ENCODE data around the gene ZNF735.
"Not testable (repeated sequence)": the region's sequence is repeated elsewhere in the genome, so short reads cannot be mapped to it uniquely, and the experiment has no call there.

Gene ZNF735

DNA sequence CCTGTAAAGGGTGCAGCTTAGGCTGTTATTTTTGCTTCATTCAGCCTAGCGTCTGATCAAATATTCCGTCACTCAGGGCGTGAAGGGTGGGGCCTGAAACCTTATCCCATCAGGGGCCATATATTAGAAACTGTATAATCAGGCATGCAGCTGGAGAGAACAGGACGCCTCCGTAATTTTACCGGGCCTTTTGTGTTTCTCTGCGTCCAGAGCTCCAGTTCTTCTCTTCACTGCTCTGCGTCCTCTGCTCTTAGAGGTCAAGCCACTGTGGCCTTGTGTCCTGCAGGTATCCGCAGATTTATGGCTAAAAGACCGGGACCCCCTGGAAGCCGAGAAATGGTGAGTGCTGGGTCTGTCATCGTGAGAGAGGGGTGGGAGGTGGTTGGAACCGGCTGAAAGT, at the start of gene ZNF735:
TSS of gene ZNF735 (plus strand) at position 301 of the 400 bp plus-strand sequence. CDS start at position 301, 0 bp downstream.
- no peak for DNase-seq (ENCODE audit: low read depth, low spot score)

DNA sequence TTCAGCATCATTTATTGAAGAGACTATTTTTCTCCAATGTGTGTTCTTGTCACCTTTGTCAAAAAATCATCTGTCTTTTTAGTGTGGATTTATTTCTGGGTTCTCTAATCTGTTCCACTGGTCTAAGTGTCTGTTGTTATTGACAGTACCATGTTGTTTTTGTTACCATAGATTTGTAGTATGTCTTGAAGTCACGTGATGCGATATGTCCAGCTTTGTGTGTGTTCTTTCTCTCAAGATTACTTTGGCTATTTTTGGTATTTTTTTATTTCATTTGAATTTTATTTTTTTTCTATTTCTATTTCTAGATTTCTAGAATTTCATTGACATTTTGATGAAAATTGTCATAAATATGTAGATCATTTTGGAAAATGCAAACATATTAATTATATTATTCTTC, 36.0 kb upstream of the ZNF735 start:
- not testable (repeated sequence) for DNase-seq (ENCODE audit: low read depth, low spot score)

DNA sequence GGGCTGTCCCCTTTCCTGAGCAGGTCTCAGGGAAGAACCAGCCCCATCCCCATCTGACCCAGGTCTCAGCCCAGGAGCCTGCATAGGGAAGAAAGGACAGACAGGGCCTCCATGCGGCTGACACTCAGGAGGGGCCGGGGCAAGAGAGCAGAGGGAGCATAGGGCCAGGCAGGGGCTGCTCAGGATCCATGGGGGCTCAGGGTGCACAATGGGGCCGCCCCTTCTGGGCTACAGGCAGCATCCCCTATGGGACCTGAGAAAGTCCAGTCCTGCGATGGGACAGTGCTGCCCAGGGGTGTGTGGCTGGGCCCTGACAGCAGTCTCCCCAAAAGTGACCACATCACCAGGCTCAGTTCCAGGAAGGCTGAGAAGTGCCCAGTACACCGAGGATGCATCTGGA, 32.7 kb upstream of the ZNF735 start:
- no peak for DNase-seq (ENCODE audit: low read depth, low spot score)

DNA sequence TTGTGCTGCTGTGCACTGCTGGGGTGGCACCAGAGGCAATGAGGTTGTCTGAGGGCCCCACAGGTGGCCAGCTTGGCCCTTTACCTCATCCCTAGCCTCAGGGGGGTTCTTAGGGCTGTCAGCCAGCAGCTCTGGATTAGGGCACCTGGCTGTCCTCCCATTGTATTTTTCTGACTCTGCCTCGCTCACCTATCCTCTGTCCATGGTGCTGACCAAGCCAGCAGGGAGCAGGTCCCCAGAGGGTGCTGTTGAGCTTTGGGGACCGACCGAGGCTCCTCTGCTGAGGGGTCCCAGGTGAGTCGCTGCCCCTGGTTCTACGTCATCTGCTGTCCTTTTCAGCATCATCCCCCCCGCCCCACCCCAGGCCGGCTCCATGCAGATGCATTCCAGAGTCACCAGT, 32.1 kb upstream of the ZNF735 start:
- DNase-seq (ENCODE audit: low read depth, low spot score): no peak

DNA sequence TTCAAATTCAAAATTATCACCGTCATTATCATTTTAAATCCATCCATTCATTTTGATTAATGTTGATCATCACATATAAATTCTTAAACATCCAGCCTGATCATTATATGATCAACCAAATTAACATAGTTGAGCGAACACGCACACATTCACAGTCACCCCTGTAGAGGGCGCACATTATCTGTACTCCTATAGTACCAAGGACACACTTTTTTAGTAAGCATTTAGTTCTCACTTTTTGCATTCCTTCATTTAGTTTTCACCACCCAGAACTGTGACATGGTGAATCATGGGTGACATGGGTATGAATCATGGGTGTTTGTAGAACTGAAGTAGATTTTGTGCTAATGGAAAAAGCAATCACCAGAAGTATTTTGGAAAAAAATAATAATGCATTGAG, 26.0 kb upstream of the ZNF735 start:
- DNase-seq (ENCODE audit: low read depth, low spot score): no peak

DNA sequence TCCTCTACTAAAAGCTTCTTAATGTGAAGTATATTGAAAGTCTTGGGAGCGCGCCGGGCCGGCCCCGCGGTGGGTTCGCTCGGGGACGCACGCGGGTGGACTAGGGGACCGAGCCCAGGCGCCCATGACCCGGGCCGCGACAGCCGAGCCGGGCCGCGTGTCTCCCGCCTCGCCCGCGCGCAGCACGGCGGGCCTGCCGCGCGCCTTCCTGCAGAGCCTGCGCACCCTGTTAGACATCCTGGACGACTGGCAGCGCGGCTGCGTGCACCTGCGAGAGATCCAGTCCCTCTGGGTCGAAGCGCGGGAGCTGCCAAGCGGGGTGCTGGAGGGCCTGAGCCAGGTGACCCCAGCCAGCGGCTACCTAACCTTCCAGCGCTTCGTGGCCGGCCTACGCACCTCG, 25.4 kb upstream of the ZNF735 start:
- DNase-seq (ENCODE audit: low read depth, low spot score): no peak

DNA sequence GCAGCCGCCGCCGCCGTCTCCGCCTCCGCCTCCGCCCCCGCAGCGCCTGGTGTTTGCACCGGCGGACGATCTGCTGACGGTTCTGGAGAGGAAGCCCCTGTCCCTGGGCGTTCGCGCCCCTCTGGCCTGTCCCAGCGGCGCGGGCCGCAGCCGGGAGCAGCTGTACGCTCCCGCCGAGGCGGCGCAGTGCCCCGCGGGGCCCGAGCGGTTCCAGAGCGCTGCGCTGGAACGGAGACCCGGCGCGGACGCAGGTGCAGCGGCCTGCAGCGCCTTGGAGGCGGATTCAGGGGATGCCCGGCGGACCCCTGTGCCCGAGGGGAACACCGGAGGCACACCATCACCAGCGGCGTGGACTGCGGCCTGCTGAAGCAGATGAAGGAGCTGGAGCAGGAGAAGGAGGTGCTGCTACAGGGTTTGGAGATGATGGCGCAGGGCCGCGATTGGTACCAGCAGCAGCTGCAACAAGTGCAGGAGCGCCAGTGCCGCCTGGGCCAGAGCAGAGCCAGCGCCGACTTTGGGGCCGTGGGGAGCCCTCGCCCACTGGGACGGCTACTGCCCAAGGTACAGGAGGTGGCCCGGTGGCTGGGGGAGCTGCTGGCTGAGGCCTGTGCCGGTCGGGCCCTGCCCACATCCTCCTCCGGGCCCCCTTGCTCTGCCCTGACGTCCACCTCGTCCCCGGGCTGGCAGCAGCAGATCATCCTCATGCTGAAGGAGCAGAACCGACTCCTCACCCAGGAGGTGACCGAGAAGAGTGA, 24.8 kb upstream of the ZNF735 start:
- DNase-seq (ENCODE audit: low read depth, low spot score): no peak

DNA sequence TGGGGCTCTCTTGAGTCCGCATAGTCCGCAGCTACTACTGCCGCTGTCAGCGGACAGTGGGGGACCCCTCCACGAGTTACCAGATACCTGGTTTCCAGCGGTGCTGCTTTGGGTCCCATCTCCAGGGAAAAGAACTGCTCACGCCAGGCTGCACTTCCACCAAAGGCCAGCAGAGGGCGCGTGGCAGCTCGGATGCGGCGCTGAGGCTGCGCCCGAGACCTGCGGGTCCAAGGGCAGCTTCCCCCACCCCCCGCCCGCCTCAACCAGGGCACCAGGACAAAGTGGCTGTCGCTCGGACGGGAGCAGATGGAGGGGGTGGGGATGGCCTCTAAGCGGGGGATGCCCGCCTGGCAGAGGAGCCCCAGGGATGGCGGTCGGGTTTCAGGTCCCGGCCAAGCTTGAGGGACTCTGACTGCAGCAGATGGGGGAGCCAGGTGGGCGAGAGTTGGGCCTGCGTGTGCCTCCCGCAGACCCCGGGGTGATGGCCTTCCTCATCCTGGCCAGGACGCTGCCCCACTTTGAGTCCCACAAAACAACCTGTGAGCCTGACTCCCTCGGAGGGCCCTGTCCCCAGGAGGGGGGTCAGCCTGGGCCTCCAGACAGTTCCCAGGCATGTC, 23.8 kb upstream of the ZNF735 start:
- DNase-seq (ENCODE audit: low read depth, low spot score): no peak

DNA sequence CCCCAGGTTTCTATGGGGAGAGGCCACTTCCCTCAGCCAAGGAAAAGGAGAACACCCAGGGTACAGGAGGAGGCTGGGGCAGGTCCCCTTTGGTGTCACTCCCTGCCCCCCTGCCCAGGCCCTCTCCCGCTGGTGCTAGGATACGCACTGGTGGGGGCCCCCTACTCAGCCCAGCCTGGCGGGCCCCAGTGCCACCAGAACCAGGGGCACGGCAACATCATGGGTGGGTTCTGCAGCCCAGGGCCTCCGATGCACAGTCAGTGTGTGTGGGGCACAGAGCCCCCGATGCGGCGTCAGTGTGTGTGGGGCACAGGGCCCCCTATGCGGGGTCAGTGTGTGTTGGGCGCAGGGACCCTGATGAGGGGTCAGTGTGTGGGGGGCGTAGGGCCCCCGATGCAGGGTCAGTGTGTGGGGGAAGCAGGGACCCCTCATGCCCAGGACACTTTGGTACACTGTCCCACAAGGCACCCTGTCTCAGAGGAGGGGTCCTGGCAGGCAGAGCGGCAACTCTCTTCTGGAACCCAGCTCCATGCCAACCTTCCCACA, 23.1 kb upstream of the ZNF735 start:
- DNase-seq (ENCODE audit: low read depth, low spot score): no peak

DNA sequence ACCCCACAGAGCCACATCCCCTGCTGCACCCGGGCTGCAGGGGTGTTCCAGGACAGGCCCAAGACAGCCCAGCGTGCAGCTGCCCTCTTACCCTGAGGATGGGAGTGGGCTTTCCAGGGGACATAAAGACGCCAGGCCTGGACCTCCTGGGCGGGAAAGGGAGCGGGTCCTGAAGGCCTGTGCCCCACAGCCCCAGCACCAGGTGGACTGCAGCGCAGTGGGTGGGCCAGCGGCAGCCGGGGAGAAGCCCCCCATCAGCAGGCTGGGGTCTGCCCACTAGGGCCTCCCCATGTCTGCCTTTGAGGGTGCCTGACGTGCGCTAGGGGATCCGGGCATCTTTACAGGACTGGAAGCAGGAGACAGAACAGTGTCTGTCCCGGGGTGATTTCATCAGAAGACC, 22.6 kb upstream of the ZNF735 start:
- DNase-seq (ENCODE audit: low read depth, low spot score): no peak

DNA sequence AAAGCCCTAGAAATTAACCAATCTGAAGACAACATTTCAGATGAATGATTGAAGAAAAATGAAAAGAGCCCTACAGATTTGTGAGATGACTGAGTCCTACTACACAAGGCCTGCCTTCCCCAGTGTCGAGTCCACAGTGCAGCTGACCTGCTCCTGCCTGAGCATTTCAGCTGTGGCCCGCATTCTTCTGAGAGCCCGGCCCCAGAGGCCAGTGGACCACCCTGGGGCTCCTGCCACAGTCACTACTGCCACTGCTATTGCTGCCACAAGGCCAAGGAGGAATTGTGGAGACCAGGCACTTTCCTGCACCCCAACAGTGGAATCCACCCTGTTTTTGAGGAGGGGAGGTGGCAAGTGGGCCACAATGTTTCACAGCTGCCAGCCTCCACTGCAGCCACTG, 19.6 kb upstream of the ZNF735 start:
- no peak for DNase-seq (ENCODE audit: low read depth, low spot score)

DNA sequence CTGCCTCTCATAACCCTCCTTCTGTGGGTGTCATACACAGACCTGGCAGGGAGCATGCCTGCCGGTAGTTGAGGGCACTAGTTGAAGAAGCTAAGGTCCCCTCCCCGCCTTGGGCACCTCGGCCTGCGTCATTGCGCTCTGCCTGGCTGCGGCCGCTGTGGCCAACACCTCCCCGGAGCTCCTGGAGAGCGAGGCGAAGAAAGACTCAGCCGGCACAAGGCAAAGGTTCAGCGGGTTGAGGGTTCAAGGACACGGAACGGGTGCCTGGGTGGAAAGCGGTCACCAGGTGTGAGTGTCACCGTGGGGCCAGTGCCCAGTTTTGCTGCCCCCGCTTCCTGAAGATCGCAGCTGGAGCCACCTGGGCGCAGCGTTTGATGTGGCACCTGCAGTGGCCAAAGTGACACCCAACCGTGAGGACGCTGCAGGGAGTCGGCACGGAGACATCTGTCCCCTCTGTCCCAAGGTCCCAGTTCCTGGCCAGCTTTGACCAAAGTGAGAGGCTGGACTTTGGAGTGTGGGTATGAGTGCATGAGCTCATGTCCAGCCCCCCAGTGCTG, 14.8 kb upstream of the ZNF735 start:
- DNase-seq (ENCODE audit: low read depth, low spot score): no peak

DNA sequence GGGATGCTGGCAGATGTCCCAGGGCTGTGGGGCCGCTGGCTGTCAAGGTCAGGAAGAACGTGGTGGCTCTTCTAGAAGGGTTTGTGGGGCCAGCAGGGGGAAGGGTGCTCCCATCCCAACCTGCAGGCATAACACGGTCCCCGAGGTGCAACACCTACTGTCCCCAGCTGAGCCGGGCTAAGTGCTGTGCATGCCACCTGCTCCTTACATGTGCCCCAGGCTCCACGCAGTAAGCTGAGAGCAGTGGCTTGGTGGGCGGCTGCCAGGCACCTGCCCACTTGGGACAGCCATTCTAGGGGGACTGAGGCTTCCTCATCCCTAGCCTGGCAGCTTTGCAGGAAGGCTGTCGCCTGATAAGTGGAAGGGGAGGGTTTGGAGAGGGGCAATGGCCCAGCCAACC, 14.2 kb upstream of the ZNF735 start:
- DNase-seq (ENCODE audit: low read depth, low spot score): no peak

DNA sequence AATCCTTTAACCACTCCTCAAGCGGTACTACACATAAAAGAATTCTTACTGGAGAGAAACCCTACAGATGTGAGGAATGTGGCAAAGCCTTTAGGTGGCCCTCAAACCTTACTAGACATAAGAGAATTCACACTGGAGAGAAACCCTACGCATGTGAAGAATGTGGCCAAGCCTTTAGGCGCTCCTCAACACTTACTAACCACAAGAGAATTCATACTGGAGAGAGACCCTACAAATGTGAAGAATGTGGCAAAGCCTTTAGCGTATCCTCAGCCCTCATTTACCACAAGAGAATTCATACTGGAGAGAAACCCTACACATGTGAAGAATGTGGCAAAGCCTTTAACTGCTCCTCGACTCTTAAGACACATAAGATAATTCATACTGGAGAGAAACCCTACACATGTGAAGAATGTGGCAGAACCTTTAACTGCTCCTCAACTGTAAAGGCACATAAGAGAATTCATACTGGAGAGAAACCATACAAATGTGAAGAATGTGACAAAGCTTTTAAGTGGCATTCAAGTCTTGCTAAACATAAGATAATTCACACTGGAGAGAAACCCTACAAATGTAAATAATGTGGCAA, 12.8 kb downstream of the ZNF735 start:
- DNase-seq (ENCODE audit: low read depth, low spot score): not testable (repeated sequence)

DNA sequence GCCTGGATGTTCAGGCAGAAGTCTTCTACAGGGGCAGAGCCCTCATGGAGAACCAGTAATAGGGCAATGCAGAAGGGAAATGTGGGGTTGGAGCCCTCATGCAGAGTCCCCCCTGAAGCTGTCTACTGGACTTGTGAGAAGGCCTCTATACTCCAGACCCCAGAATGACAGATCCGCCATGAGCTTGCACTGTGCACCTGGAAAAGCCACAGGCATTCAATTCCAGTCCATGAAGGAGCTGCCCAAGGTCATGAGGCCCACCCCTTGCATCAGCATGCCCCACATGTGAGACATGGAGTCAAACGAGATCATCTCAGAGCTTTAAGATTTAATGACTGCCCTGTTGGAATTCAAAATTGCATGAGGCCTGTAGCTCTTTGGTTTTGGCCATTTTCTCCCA, 16.4 kb downstream of the ZNF735 start:
- DNase-seq (ENCODE audit: low read depth, low spot score): no peak

DNA sequence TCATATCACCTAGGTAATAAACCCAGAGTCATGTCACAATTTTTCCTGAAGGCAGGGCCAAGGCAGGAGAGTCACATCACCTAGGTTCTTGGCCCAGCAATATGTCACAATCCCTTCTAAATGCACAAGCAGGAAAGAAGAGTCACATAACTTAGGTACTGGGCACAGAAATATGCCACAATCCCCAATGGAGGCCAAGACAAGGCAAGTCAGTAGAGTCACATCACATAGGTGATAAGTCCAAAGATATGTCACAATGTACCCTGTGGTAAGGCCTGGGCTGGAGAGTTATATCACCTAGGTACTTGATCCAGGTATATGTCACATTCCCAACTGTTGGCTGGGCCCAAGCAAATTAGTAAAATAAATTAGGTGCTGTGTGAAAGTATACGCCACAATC, 21.2 kb downstream of the ZNF735 start, which contains the start of gene ZNF679:
TSS of gene ZNF679 (plus strand) at position 301 of the 400 bp plus-strand sequence. CDS start 20,644 bp downstream, outside the sequence.
- DNase-seq (ENCODE audit: low read depth, low spot score): not testable (repeated sequence)

DNA sequence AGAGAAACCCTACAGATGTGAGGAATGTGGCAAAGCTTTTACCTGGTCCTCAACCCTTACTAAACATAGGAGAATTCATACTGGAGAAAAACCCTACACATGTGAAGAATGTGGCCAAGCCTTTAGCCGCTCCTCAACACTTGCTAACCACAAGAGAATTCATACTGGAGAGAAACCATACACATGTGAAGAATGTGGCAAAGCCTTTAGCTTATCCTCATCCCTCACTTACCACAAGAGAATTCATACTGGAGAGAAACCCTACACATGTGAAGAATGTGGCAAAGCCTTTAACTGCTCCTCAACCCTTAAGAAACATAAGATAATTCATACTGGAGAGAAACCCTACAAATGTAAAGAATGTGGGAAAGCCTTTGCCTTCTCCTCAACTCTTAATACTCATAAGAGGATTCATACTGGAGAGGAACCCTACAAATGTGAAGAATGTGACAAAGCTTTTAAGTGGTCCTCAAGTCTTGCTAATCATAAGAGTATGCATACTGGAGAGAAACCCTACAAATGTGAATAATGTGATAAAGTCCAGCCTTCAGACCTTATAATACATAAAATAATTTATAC, 59.4 kb downstream of the ZNF735 start:
- DNase-seq (ENCODE audit: low read depth, low spot score): no peak
